ENCODE measurements around the gene C4orf50. TPM values are rescaled to one million over a fixed set of nuclear protein-coding genes. Genes with fewer than 3 reads are reported as not detected.

The C4orf50 gene
- total RNA-seq, 1 donor from 2014 or later, result not detected

Other genes starting within 250 kb of the C4orf50 start
- gene CRMP1, start 125.3 kb downstream of the C4orf50 start, total RNA-seq, result 0.22 and 1.8 TPM in 2 replicates
- not detected in 2 replicates for gene JAKMIP1, start 182.1 kb upstream of the C4orf50 start, total RNA-seq